A673 (cell line): ENCODE results near the gene IRF2BP2. TPM values are rescaled to one million over a fixed set of nuclear protein-coding genes. Genes with fewer than 3 reads are reported as not detected.

Experiments
- BruUV-seq: library from RNA; stranded (reverse); fragments of 400-500 nt; replicated peaks from 2 replicates; lab custom pipeline; 2021; lab: Mats Ljungman, UMichigan
- CTCF ChIA-PET: fragments of 300-600 bp; sonication (Branson Sonifier 250); formaldehyde crosslinking; loops from one replicate; lab custom pipeline; 2022; ENCODE audit warnings: antibody characterized with exemption; lab: Charles Lee
- POLR2A ChIA-PET: fragments of 300-600 bp; sonication (Branson Sonifier 250); formaldehyde crosslinking; loops from one replicate; lab custom pipeline; 2022; ENCODE audit warnings: antibody characterized with exemption; ENCODE audit not compliant: low non-redundant PET; lab: Charles Lee
- DNase-seq: peaks from one replicate; pipeline ENCODE4 v3.0.0-alpha.2; 2015; ENCODE audit warnings: low spot score
- H3K27ac ChIP-seq: fragments of 200-600 bp; sonication (generic); 2 replicates; pipeline ENCODE4 v1.5.1; 2016; ENCODE audit warnings: mixed run types, low read depth, mild to moderate bottlenecking, mixed read lengths, antibody characterized with exemption, low read length; ENCODE audit not compliant: poor library complexity, severe bottlenecking
- H3K27me3 ChIP-seq: fragments of 200-600 bp; sonication (generic); replicated peaks from 2 replicates; pipeline ENCODE4 v1.6.1; 2017; ENCODE audit warnings: mixed run types, low read depth, mild to moderate bottlenecking, mixed read lengths, antibody characterized with exemption, low read length; ENCODE audit not compliant: insufficient read depth, poor library complexity
- H3K36me3 ChIP-seq: fragments of 200-600 bp; sonication (generic); 2 replicates; pipeline ENCODE4 v1.6.1; 2016; ENCODE audit warnings: mixed run types, mild to moderate bottlenecking, mixed read lengths, antibody characterized with exemption, low read length; ENCODE audit not compliant: insufficient read depth, poor library complexity, severe bottlenecking
- H3K4me1 ChIP-seq: fragments of 200-600 bp; sonication (generic); 2 replicates; pipeline ENCODE4 v1.6.1; 2017; ENCODE audit warnings: mixed run types, mild to moderate bottlenecking, mixed read lengths, antibody characterized with exemption, low read length; ENCODE audit not compliant: insufficient read depth, poor library complexity, severe bottlenecking
- H3K4me3 ChIP-seq: fragments of 200-600 bp; sonication (generic); 2 replicates; pipeline ENCODE4 v1.5.1; 2016; ENCODE audit warnings: low read depth, mixed run types, mild to moderate bottlenecking, mixed read lengths, low read length; ENCODE audit not compliant: poor library complexity, severe bottlenecking
- H3K9me3 ChIP-seq: fragments of 200-600 bp; sonication (generic); 2 replicates; pipeline ENCODE4 v1.6.1; 2016; ENCODE audit warnings: mixed run types, low read depth, mild to moderate bottlenecking, mixed read lengths, antibody characterized with exemption, low read length; ENCODE audit not compliant: poor library complexity, severe bottlenecking
- EZH2 ChIP-seq: fragments of 200-600 bp; sonication (generic); IDR thresholded peaks from 2 replicates; pipeline ENCODE4 v1.6.1; 2017; ENCODE audit warnings: borderline replicate concordance, low read depth, mild to moderate bottlenecking, mixed read lengths, antibody characterized with exemption, low read length; ENCODE audit not compliant: poor library complexity, severe bottlenecking
- intact Hi-C: fragments of 100-400 bp; cut with micrococcal nuclease; formaldehyde crosslinking; loops from one replicate; pipeline ENCODE4 v1.10.0; 2022; ENCODE audit not compliant: unreplicated experiment
- total RNA-seq: library from RNA; stranded (reverse); gene quantifications from 2 replicates; pipeline ENCODE4 v1.2.3, GENCODE V29; 2021
- TF ChIP-seq, protein P1 (sequence below): fragments of 300-800, 200-600 bp; sonication (generic); conservative IDR thresholded peaks from 2 replicates; pipeline ENCODE4 v1.5.1; 2017; ENCODE audit warnings: low read depth, mild to moderate bottlenecking, antibody characterized with exemption, low read length, moderate library complexity, mixed read lengths

The IRF2BP2 gene
- total RNA-seq, 1 experiment from 2014 or later, result 43.8 TPM

DNA sequence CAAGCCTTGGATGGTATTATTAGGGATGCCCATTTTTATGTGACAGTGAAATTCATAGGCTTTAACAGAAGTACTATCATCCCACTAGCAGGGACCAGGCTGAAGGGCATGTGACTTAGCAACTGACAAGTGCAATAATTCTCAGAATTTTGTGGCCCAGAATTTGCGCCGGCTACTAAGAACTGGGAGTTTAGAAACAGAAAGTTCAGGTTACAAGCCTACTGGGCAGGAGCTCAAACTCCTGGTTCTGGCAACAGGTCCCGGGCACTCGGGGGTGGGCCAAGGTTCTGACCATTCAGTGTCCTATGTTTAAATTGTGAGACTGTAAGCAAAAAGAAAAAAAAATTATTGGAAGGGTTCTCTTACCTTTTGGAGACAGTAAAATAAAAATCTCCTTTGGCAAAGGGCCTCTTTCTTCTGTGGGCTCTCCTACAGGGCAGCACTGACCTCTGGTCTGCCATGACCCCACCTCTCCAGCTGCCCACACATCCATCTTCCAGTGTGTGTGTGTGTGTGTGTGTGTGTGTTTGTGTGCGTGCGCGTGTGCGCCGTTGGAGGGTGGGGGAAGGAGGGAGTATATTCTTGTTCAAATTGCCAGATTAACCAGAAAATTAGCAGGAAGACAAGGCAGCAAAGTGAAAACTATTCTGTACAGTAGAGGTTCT, 26.1 kb downstream of the IRF2BP2 start:
- ChIA-PET CTCF (no interaction called here), POLR2A (no interaction called here)
- peaks cover 15% of the 10 kb centered on the region for H3K4me1 ChIP-seq
- intact Hi-C loops, result no loop called here
- H3K36me3 ChIP-seq, result no peaks in the 10 kb centered on the region
- DNase-seq, result no peak
- H3K4me3 ChIP-seq, result no peak overlapping the region
- no peak overlapping the region for H3K27ac ChIP-seq
- no peak for TF ChIP-seq EZH2
- TF ChIP-seq, protein P1, sequence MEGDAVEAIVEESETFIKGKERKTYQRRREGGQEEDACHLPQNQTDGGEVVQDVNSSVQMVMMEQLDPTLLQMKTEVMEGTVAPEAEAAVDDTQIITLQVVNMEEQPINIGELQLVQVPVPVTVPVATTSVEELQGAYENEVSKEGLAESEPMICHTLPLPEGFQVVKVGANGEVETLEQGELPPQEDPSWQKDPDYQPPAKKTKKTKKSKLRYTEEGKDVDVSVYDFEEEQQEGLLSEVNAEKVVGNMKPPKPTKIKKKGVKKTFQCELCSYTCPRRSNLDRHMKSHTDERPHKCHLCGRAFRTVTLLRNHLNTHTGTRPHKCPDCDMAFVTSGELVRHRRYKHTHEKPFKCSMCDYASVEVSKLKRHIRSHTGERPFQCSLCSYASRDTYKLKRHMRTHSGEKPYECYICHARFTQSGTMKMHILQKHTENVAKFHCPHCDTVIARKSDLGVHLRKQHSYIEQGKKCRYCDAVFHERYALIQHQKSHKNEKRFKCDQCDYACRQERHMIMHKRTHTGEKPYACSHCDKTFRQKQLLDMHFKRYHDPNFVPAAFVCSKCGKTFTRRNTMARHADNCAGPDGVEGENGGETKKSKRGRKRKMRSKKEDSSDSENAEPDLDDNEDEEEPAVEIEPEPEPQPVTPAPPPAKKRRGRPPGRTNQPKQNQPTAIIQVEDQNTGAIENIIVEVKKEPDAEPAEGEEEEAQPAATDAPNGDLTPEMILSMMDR, result no peak
- BruUV-seq, result no TSS peak
- H3K27me3 ChIP-seq, result no peaks in the 10 kb centered on the region
- no peaks in the 10 kb centered on the region for H3K9me3 ChIP-seq

DNA sequence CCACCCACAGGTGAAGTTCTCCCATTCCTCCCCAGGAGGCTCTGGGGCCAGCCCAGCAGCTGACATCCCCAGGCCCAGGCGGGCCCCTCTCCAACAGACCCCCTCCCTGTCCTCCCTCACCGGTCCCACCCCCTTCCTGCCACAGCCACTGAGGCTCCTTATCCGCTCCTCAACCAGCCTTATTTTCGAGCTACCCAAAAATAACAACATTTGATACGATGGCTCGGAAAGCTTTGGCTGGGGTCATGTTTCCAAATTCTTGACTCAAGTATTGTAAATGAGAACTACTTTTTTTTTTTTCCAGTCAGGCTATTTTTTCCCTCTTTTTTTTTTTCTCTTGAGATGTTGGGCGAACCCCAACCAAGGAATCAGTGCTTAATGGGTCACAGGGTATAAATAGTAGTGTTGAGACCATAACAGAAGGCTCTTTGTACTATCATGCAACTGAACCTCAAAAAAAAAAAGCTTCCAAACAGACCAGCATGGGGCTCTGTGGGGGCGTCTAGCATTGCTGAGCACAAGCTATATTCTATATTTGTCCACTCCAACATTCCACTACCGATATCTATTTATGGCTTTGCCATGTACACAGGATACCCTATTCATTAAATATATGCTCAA, 27.2 kb downstream of the IRF2BP2 start:
- DNase-seq, result no peak
- no peak overlapping the region for H3K27ac ChIP-seq
- no peak for TF ChIP-seq EZH2
- TF ChIP-seq, protein P1, result no peak
- ChIA-PET CTCF (no interaction called here), POLR2A (no interaction called here)
- BruUV-seq, result no TSS peak
- intact Hi-C loops, result no loop called here
- no peaks in the 10 kb centered on the region for H3K9me3 ChIP-seq
- H3K4me3 ChIP-seq, result no peak overlapping the region
- H3K36me3 ChIP-seq, result no peaks in the 10 kb centered on the region
- H3K27me3 ChIP-seq, result no peaks in the 10 kb centered on the region
- H3K4me1 ChIP-seq, result peaks cover 15% of the 10 kb centered on the region

DNA sequence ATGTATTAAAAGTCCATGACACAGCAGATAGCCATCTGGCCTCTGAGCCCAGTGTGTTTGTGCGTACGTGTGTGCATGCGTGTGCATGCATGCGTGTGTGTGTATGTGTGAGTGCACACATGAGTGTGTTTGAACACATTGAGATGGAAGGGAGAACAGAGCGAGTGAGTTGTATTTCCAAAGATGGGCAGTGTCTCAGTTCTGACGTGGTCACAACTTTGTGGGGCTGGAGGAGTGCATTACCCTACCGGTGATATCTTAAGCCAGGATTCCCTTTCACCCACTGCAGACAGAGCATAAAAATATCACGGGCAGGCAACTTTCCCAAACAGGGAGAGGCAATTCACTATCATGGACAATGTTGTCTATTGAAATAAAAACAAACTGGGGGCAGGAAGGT, 27.8 kb downstream of the IRF2BP2 start:
- ChIA-PET POLR2A (no interaction called here), CTCF (no interaction called here)
- Histone ChIP-seq H3K4me1 (peaks cover 15% of the 10 kb centered on the region), H3K9me3 (no peaks in the 10 kb centered on the region), H3K27ac (no peak overlapping the region), H3K36me3 (no peaks in the 10 kb centered on the region), H3K4me3 (no peak overlapping the region), H3K27me3 (no peaks in the 10 kb centered on the region)
- BruUV-seq, result no TSS peak
- intact Hi-C loops, result no loop called here
- no peak for DNase-seq
- TF ChIP-seq, protein P1, result no peak
- TF ChIP-seq EZH2, result no peak
